GM18861 (cell line): ENCODE data around the gene TARS1.

ENCODE experiments used
- ATAC-seq: cut with Tn5 transposase; IDR thresholded peaks from one replicate; pipeline ENCODE4 v1.9.1; 2021; ENCODE audit not compliant: unreplicated experiment

The TARS1 gene

GRCh38 chr5:33438996-33439395 is 1.8 kb upstream of the TARS1 start:
- ATAC-seq = no peak

GRCh38 chr5:33439905-33440481 is 772 bp upstream of the TARS1 start:
- no peak for ATAC-seq

GRCh38 chr5:33441241-33442177 is 744 bp downstream of the TARS1 start:
- ATAC-seq = peak; percentile 11

DNA sequence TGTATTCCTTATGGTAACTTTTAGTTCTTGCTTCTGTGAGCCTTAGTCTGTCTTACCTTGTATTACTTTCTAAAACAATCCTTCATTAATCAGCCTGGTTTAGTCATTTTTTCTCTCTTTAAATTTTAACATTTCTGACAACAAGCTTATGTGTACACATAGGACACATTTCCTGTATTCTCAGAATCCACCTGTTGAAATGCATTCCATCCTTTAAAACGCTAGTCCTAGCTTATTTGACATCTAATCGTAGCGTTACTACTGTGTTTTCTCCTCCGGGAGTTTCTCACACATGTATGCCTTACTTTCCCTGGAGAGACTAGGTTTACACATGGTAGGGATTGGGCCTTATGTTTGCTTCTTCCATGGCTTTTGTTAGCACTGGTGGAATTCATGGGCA is 3.8 kb downstream of the TARS1 start:
- ATAC-seq = no peak

- ATAC-seq = no peak
Measured at GRCh38 chr5:33445798-33446197, 5.0 kb downstream of the TARS1 start.

DNA sequence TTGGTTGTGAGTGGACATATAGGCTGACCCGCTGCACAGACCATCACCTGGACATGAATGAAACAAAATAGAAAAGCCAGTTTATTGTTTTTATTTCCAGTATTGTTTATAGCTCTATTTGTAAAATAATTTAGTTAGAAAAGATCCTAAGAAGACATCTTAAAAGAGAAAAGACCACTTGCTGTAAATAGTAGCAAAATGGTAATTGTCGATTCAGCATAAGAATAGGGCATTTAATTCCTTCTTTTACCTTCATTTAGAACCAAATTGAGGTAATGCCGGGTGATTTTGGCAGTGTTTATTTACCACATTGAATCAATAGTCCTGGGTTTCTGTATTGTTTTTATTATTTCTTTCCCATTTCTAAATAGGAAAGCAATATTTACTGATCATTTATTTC is 7.4 kb downstream of the TARS1 start:
- no peak for ATAC-seq

- no peak for ATAC-seq
Measured at GRCh38 chr5:33457126-33457525, 16.4 kb downstream of the TARS1 start.

- ATAC-seq = no peak
Measured at GRCh38 chr5:33457817-33458216, 17.1 kb downstream of the TARS1 start.

GRCh38 chr5:33460210-33460609 is 19.4 kb downstream of the TARS1 start:
- ATAC-seq = no peak

- no peak for ATAC-seq
Measured at GRCh38 chr5:33462456-33462855, 21.7 kb downstream of the TARS1 start.

DNA sequence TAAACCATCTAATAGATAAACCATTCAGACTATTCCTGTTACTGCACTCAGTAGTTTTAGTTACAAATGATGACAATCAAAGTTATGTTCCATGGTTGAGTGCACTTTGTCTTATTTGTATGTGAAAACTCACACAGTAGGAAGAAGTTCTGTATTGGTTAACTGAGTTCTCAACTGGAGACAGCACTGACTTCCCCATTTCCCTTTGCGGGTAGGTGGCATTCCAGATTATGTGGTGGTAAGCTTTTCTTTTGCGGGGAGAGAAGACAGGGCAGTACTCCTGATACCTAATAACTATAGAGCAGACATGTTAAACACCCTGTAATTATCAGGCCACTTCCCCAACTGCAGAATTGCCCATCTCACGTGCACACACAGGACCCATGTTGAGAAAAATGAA is 24.4 kb downstream of the TARS1 start:
- ATAC-seq = no peak

- ATAC-seq = no peak
Measured at GRCh38 chr5:33468775-33469435, 28.1 kb downstream of the TARS1 start.

GRCh38 chr5:33470544-33470943 is 29.8 kb downstream of the TARS1 start:
- no peak for ATAC-seq

DNA sequence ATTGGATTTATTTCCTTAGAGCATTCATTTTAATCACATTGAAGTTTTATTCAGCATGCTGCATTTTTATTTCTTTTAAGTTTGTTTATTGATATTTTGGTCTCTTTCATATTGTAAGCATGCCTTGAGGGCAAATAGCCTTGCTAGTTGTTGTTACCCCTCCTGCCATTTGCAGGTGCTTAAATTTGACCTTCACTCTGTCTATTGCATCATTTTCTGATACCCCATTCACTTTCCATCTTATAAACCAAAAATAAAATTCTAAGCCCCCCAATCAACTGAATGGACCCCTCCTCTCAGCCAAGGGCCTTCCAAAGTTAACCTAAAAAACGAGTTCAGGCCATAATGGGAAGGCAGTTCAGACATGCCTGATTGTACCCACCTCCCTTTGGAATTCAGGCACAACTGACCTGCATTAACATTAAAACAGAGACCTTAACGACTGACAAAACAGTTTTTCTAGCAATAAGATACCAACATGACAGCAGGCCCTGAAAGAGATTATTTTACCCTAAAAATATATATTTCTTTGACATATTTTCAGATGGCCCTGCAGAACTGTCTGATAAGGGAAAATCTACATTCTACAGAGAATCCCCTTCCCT is 32.1 kb downstream of the TARS1 start:
- ATAC-seq = no peak

DNA sequence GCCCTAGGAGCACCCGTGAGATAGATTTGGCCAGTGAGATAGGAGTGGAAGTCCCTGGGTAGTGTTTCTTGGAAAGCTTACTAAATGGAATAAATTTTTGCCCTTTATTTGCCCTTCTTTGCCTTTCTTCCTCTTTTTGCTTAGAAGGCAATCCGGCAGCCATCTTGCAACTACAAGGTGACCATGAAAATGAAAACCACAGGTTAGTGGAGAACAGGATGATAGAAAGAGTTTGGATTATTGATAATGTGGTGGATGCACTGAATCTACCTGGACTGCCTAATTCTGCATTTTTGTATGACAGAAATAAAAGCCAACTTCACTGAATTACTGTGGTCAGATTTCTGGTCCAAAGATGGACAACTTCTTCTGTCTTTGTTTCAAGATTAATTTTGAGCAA is 33.2 kb downstream of the TARS1 start:
- ATAC-seq = no peak

DNA sequence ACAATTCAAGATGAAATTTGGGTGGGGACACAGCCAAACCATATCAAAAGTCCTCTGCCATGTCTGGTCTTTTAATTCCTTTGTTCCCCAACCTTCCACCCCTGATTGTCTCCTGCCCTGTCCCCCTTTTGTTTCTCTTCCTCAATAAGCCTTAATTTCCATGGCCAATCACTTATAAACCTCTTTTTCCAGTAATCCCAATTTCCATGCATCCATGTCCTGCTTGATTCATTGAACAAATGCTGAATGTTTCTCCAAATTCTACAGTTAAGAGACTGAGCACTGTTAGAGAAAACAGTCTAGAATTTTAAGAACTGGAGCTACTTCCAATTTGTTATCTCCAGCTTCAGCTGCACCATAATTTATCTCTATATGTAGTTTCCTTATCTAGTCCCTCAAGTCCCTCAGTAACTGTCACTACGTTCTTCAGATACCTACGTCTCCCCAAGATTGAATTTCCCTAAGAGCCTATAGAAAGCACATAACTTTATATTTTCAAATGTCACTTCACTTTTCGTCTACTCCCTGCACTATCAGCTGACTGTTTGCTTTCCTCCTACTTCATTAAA is 34.2 kb downstream of the TARS1 start:
- ATAC-seq = no peak

- no peak for ATAC-seq
Measured at GRCh38 chr5:33475706-33476105, 34.9 kb downstream of the TARS1 start.

- no peak for ATAC-seq
Measured at GRCh38 chr5:33476992-33477391, 36.2 kb downstream of the TARS1 start.

DNA sequence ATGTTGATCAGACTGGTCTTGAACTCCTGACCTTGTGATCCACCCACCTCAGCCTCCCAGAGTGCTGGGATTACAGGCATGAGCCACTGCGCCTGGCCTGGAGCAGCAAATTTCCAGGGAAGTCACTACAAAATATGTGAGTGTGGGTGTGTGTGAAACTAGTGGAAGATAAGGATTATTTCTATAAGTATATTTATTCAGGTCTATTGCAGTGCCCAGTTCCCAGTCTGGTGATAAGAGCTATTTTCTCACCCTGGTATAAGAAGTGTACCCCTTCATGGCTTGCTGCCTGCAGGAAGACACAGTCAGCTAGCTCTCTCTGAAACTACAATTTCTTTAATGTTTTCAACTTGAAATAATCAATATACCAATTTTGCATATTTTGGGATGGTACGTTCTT is 37.1 kb downstream of the TARS1 start:
- no peak for ATAC-seq

- no peak for ATAC-seq
Measured at GRCh38 chr5:33479311-33479710, 38.5 kb downstream of the TARS1 start.

- no peak for ATAC-seq
Measured at GRCh38 chr5:33480876-33481275, 40.1 kb downstream of the TARS1 start.
